Jurkat, Clone E6-1 (cell line): ENCODE data around the gene TTLL6. TPM values are rescaled to one million over a fixed set of nuclear protein-coding genes. Genes with fewer than 3 reads are reported as not detected.
A peak's percentile ranks its signal among the peaks of the same experiment; 100 is the strongest.
"Not testable (repeated sequence)": the region's sequence is repeated elsewhere in the genome, so short reads cannot be mapped to it uniquely, and the experiment has no call there.

Source experiments
- DNase-seq: peaks from one replicate; pipeline ENCODE4 v3.0.0-alpha.2; 2011; ENCODE audit warnings: low read depth, low spot score
- H3K4me3 ChIP-seq: 2 replicates; pipeline ENCODE4 v1.5.1; 2011; ENCODE audit warnings: mild to moderate bottlenecking, low read length, control low read depth, moderate library complexity
- polyA plus RNA-seq: library from polyadenylated mRNA; unstranded; fragments of >200 nt; gene quantifications from one replicate; pipeline ENCODE4 v1.2.1, GENCODE V29; 2012; ENCODE audit warnings: missing spikeins; ENCODE audit not compliant: insufficient read length, insufficient read depth

TTLL6 gene
- polyA plus RNA-seq: 0.86 TPM

DNA sequence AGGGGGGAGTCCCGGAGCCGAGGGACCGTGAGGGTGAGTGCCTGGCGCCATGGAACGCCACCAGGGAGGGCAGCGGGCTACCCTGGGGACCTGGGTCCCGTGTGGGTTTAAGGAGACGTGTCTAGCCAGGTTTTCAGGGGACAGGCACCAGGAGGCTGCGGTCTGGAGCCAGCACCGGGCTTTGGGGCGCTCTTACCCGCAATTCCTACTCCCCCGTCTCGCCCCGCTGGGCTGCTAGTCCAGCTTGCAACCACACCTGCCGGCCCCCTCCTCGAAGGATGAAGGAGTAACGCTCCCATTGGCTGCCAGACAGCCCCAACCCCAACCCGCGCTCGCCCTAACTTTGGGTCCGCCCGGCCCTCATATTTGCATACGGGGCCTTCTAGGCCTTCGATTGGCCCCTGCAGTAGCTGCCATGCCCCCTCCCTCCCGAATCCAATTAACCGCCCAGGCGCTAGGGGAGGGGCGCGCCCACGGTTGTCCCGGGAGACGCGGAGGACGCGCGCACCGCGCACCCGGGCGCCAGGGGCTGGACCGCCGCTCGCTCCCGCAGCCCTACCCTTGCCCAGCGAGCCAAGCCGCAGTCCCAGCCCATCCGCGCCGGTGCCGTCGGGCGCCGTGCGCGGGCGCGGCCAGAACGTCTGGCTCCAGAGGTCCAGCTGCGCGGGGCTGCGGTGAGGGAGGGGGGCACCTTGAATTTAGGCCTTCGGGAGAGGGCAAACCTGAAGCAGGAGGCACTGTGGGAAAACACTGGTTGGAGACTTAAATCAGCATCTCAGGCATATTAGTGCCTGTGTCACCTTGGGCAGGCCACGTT lies at the start of gene TTLL6:
TTLL6 (minus strand) TSS at position 456 of the 817 bp plus-strand sequence; CDS start at position 299, 157 bp downstream.
- peak; percentile 87 for DNase-seq
- peak within 1 kb of the TSS; percentile 59 for H3K4me3 ChIP-seq

DNA sequence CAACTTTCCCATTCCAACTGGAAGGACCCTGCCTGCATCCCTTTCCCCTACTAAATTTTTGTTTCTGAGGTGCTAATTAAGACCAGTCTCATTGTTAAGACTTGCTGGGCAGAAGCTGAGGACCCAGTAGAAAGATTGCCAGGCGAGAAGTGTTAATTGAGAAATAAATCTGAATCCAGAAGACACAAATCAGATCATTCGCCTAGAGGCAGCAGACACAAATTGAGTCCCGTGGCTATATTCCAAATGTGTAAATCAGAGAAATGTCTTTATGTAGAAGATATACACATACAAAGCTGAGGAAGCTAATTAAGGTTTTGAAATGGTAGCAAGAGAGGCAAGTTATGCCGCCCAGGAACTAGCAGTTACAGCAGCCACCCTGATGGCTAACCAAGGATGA lies 43.4 kb upstream of the TTLL6 start:
- DNase-seq: no peak
- no peak overlapping the region for H3K4me3 ChIP-seq

- no peak for DNase-seq
- no peak overlapping the region for H3K4me3 ChIP-seq
Measured at GRCh38 chr17:48860034-48860433, 43.0 kb upstream of the TTLL6 start.

DNA sequence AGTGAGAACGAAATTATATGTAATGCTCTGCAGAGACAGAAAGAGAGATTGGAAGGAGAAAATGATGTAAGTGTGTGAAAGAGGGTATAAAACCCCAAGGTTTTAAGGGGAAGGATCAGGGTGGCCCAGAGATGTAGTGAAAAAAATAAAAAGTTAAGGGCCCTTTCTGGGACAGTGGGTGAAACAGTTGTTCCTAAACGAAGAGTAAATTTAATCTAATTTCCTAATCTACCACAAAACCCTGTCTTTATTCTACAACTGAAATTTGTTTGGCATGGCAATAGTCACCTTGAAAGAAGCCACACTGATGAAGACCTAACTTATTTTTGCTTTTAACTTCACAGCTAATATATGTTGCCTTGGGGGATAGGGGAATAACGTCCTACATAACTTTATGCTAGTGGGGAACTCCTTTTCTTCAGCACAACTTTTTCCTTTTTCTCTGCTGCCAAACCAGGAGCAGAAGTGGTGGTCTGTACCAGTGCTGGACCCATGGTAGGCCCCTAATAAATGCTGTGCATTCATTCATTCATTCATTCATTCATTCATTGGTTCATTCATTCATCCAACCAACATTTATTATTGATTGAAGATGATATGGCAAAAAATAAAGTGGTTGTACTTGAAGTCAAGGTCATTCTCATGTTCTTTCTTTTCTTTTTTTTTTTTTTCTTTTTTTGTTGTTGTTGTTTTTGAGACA lies 39.2 kb upstream of the TTLL6 start:
- peak; percentile 47 for DNase-seq
- H3K4me3 ChIP-seq: no peak overlapping the region

DNA sequence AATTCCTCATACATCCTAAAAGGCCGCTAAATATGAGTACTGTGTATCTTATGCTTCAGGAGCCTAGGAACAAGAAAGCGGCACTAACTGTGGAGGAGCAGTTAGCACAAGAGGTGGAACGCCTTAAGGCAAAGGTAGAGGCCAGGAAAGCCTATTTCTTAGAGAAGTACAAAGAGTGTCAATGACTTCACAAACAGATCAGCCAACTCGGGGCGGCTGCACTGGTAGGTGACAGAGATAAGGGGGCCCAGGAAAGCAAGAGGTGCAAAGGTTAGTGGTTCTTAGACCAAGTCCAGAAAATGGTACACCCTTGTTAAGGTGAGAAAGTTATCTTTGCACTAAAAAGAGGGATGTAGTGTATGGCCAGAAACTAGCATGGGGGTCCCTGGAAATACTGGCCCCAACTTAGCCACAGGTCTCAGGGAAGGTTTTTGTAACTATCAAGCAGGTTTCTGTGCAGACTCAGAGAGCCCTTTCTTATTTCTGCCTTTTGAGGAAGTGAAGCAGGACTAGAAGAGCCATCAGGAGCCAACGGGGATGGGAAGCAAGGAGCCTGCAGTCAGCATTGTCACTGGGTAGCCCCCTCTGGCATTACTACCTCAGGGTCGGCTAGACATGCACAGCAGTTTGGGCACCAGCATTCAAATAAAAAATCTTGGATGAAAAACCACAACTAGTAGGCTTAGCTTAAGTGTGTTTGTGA lies 37.9 kb upstream of the TTLL6 start:
- DNase-seq: no peak
- no peak overlapping the region for H3K4me3 ChIP-seq

GRCh38 chr17:48850792-48851323 lies 33.8 kb upstream of the TTLL6 start:
- H3K4me3 ChIP-seq: no peak overlapping the region
- peak; percentile 45 for DNase-seq

DNA sequence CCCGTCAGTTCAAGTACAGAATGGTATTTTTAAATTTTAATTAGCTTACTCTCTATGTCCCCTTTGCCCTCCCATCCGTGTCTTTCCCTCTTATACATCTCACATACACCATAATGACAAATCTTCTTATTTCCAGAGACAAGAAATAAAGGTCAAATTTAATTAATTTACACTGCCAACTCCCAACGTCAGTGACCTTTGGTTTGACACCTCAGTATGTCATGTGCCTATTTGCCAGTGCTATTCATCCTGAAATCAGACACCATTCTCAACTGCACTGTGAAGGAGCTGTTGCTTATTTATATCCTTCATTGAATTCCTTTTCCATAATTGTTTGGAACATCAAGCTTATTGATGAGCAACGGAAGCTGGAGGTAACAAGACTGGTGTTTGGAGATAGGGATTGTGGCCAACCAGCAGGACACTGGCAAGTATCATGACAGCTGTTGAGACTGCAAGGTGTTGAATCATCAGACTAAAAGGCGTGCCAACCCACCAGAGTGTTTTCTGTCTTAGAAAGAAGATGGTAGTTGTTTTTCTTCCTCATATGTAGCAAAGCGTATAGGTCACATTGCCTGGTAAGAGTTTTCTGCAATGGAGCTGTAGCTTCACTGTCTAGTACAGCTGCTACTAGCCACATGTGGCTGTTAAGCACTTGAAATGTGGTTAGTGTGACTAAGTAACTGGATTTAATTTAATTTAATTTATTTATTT lies 26.3 kb upstream of the TTLL6 start:
- no peak for DNase-seq

GRCh38 chr17:48842746-48843145 lies 25.7 kb upstream of the TTLL6 start:
- H3K4me3 ChIP-seq: no peak overlapping the region
- no peak for DNase-seq

More for the DNA sequence above, 26.3 kb upstream of the TTLL6 start:
- no peak overlapping the region for H3K4me3 ChIP-seq

DNA sequence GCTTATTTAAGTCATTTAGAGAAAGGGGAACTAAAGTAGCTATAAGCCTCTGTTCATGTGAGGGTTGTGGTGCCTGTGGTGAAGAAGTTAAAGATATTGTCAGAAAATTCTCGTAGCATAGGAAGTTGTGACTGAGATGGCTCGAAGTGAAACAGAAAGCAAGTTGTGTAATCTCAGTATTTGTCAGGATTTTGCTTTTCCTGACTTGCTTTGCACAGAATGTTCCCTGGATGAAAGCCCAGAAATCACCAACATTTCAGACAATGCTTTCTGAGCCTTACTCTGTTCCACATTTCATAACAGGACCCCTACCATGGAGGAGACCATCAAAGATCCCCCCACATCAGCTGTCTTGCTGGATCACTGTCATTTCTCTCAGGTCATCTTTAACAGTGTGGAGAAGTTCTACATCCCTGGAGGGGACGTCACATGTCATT lies 24.4 kb upstream of the TTLL6 start:
- H3K4me3 ChIP-seq: peak overlapping the region; percentile 23
- peak; percentile 73 for DNase-seq

- H3K4me3 ChIP-seq: no peak overlapping the region
- no peak for DNase-seq
Measured at GRCh38 chr17:48840441-48840840, 23.4 kb upstream of the TTLL6 start.

GRCh38 chr17:48837458-48837857 lies 20.4 kb upstream of the TTLL6 start:
- peak; percentile 94 for DNase-seq
- H3K4me3 ChIP-seq: peak overlapping the region; percentile 44

DNA sequence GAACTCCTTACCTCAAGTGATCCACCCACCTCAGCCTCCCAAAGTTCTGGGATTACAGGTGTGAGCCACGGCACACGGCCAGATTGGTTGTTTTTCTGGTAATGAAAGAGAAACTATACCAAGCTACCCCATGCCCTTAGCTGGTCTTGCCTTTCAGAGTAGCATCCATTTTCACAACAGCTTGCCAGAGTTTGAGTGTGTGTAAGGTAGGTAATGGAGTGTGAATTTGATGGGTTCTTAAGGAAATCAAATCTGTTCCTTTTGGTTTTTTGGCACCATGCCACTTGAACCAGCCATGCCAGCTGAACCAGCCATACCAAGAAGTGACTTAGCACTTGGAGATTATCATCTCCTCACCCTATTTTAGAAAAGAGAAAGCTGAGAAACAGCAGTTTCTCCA lies 18.9 kb upstream of the TTLL6 start:
- no peak overlapping the region for H3K4me3 ChIP-seq
- peak; percentile 33 for DNase-seq

DNA sequence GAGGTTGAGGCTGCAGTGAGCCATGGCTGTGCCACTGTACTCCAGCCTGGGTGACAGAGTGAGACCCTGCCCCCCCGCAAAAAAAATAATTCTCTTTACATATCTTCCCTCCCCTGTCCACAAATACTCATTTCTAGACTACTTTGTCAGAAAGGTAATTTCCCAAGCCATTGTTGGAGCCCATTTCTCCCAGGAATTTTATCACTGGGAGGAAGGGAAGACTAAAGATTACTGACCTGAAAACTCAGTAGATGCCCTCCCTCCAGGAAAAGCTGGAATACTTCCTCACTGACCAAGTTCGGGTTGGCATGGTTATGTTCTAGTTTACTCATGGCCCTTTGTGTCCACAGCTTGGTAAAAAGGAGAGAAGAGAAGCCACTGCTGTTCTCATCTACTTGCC lies 17.9 kb upstream of the TTLL6 start:
- no peak overlapping the region for H3K4me3 ChIP-seq
- DNase-seq: no peak

DNA sequence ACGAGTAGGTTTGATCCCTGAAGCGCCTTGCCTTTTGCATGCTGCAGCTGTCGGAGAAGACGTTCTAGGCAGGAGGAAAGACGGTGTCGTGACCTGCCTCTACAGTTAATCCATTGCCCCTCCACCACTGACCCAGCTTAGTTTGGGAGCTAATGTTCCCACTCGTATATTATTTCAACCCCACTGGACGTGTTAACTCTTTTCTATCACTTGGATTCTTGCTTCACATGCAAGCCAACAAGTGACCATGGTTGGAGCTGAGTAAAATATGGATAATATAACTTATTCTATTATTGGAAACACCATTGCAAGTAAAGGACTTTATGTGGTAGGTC lies 14.5 kb upstream of the TTLL6 start:
- DNase-seq: no peak
- H3K4me3 ChIP-seq: peak overlapping the region; percentile 92

DNA sequence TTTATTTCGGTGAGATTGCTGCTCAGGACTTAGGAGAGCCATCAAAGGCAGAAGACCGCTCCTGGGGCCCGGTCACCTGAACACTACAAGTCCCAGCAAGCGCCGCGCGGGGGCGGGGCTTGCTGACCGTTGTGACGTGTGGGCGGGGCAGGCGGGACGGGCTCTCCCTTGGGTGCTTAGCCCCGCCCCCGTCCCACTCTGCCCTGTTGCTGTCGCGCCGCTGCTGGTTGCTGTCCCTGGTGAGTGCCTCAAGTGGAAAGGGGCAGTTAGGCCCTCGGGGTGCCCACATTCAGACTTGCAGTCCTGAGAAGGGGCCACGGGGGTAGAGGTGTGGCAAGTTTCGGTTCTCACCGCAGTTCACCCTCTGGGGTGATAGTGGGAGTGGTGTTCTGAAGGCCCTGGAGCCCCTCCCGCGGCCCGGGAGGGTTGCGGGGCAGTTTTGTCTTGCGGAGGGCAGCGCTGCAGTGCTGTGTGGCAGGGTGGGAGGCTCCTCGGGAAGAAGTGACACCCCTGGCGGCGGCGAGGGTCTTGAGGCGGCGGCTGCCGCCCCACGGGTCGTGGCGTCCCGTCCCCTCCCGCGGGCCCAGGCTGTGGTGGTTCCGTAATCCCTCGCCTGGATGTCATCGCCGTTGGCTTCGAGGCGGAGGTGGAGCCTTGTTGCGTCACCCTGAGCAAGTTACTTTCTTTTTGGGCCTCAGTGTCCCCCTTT lies 14.0 kb upstream of the TTLL6 start, which contains the start of gene CALCOCO2:
CALCOCO2 (plus strand) TSS at position 196 of the 709 bp plus-strand sequence. CDS start 10,673 bp downstream, outside the sequence.
- peak within 1 kb of the TSS; percentile 92 for H3K4me3 ChIP-seq
- peak; percentile 81 for DNase-seq

DNA sequence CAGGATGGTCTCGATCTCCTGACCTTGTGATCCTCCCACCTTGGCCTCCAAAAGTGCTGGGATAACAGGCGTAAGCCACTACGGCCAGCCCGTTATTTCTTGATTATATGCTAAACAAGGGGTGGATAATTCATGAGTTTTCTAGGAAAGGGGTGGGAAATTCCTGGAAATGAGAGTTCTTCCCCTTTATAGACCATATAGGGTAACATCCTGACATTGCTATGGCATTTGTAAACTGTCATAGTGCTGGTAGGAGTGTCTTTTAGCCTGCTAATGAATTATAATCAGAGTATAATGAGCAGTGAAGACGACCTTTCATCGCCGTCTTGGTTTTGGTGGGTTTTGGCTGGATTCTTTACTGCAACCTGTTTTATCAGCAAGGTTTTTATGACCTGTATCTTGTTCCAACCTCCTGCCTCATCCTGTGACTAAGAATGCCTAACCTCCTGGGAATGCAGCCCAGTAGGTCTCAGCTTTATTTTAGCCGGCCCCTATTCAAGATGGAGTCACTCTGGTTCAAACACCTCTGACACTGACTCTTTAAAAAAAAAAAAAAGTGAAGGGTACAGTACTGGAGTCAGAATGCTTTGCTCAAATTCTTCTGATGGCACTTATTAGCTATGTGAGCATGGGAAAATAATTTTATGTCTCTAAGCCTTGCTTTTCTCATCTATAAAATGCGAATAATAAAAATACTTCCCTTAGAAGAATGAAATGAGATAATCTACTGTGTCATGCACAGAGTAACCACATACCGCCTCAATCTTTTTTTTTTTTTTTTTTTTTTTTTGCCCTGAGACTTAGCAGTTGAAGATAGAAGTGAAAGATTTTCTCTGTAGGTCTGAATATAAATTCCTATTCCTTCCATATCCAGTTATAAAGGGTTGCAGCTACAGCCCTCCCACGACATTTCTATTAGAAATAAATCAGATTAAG lies 8.7 kb upstream of the TTLL6 start:
- H3K4me3 ChIP-seq: no peak overlapping the region
- no peak for DNase-seq

- not testable (repeated sequence) for H3K4me3 ChIP-seq, DNase-seq
Measured at GRCh38 chr17:48820936-48821335, 3.9 kb upstream of the TTLL6 start.
